ENCODE measurements around the gene SLC22A2.

- no peak for TF ChIP-seq CTCF (IDR thresholded peaks at IDR 0.05)
- no peak for TF ChIP-seq EZH2 (IDR thresholded peaks at IDR 0.05)
- no peak for TF ChIP-seq EZH2phosphoT487 (IDR thresholded peaks at IDR 0.05)
Observed at GRCh38 chr6:160217863-160218262, 40.8 kb downstream of the SLC22A2 start.
